ENCODE data around the gene B3GALT4.

DNA sequence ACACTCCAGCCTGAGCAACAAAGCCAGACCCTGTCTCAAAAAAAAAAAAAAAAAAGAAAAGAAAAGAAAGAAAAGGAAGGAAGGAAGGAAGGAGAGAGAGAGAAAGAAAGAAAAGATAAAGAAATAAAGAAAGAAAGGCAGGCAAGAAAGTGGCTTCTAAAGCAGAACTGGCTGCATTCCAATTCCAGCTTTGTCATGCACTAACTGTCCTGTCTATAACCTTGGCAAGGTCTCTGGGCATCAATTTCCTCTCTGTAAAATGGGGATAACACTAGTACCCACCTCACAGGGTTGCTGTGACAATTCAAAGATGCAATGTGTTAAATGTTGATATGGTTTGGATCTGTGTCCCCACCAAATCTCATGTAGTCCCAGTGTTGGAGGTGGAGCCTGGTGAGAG, 40.6 kb upstream of the B3GALT4 start:
- TF ChIP-seq BACH2 (CRISPR knock-in tag; IDR thresholded peaks at IDR 0.05; ENCODE audit: borderline replicate concordance) (no peak), RARB (CRISPR knock-in tag; IDR thresholded peaks at IDR 0.05) (no peak), SNAI2 (CRISPR knock-in tag; IDR thresholded peaks at IDR 0.05) (no peak), TOX (CRISPR knock-in tag; IDR thresholded peaks at IDR 0.05; ENCODE audit: borderline replicate concordance) (no peak), ARNTL (CRISPR knock-in tag; IDR thresholded peaks at IDR 0.05; ENCODE audit: borderline replicate concordance, low read depth) (no peak), GLIS3 (CRISPR knock-in tag; IDR thresholded peaks at IDR 0.05) (no peak), ZNF565 (CRISPR knock-in tag; conservative IDR thresholded peaks at IDR 0.05; ENCODE audit: low read depth) (no peak), ZC3H10 (CRISPR knock-in tag; IDR thresholded peaks at IDR 0.05) (no peak), PPARA (CRISPR knock-in tag; IDR thresholded peaks at IDR 0.05; ENCODE audit: borderline replicate concordance) (no peak)
- TF ChIP-seq, protein P1, sequence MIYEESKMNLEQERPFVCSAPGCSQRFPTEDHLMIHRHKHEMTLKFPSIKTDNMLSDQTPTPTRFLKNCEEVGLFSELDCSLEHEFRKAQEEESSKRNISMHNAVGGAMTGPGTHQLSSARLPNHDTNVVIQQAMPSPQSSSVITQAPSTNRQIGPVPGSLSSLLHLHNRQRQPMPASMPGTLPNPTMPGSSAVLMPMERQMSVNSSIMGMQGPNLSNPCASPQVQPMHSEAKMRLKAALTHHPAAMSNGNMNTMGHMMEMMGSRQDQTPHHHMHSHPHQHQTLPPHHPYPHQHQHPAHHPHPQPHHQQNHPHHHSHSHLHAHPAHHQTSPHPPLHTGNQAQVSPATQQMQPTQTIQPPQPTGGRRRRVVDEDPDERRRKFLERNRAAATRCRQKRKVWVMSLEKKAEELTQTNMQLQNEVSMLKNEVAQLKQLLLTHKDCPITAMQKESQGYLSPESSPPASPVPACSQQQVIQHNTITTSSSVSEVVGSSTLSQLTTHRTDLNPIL (CRISPR knock-in tag; IDR thresholded peaks at IDR 0.05; ENCODE audit: low read depth): no peak
